ENCODE data around the gene TVP23B.
A peak's percentile ranks its signal among the peaks of the same experiment; 100 is the strongest.
"Not testable (repeated sequence)": the region's sequence is repeated elsewhere in the genome, so short reads cannot be mapped to it uniquely, and the experiment has no call there.

Gene TVP23B

GRCh38 chr17:18780991-18781718 is at the start of gene TVP23B:
Gene TVP23B (plus strand): TSS chr17:18781183. CDS start chr17:18781294, 111 bp downstream.
- not testable (repeated sequence) for H3K36me3 Mint-ChIP-seq (ENCODE audit: low read depth); H3K27me3 Mint-ChIP-seq (ENCODE audit: low read depth); H3K9me3 Mint-ChIP-seq
- peaks cover 17% of the 10 kb centered on the region for H3K4me1 Mint-ChIP-seq (ENCODE audit: low read depth)
- peak within 1 kb of the TSS; percentile 98 for H3K4me3 Mint-ChIP-seq
- peak within 1 kb of the TSS; percentile 98 for H3K27ac Mint-ChIP-seq

- not testable (repeated sequence) for H3K27me3 Mint-ChIP-seq (ENCODE audit: low read depth); H3K27ac Mint-ChIP-seq; H3K4me1 Mint-ChIP-seq (ENCODE audit: low read depth); H3K36me3 Mint-ChIP-seq (ENCODE audit: low read depth); H3K4me3 Mint-ChIP-seq; H3K9me3 Mint-ChIP-seq
Measured at GRCh38 chr17:18732438-18732837, 48.5 kb upstream of the TVP23B start.

- not testable (repeated sequence) for H3K4me1 Mint-ChIP-seq (ENCODE audit: low read depth); H3K4me3 Mint-ChIP-seq; H3K9me3 Mint-ChIP-seq; H3K36me3 Mint-ChIP-seq (ENCODE audit: low read depth); H3K27me3 Mint-ChIP-seq (ENCODE audit: low read depth); H3K27ac Mint-ChIP-seq
Measured at GRCh38 chr17:18733350-18733749, 47.6 kb upstream of the TVP23B start.

GRCh38 chr17:18739616-18740391 is 41.2 kb upstream of the TVP23B start:
- not testable (repeated sequence) for H3K36me3 Mint-ChIP-seq (ENCODE audit: low read depth); H3K4me3 Mint-ChIP-seq; H3K27ac Mint-ChIP-seq; H3K4me1 Mint-ChIP-seq (ENCODE audit: low read depth); H3K9me3 Mint-ChIP-seq; H3K27me3 Mint-ChIP-seq (ENCODE audit: low read depth)

- H3K36me3 Mint-ChIP-seq (ENCODE audit: low read depth); H3K9me3 Mint-ChIP-seq; H3K4me1 Mint-ChIP-seq (ENCODE audit: low read depth); H3K4me3 Mint-ChIP-seq; H3K27me3 Mint-ChIP-seq (ENCODE audit: low read depth); H3K27ac Mint-ChIP-seq: not testable (repeated sequence)
Measured at GRCh38 chr17:18741228-18741627, 39.8 kb upstream of the TVP23B start.

- not testable (repeated sequence) for H3K4me3 Mint-ChIP-seq; H3K27ac Mint-ChIP-seq; H3K4me1 Mint-ChIP-seq (ENCODE audit: low read depth); H3K9me3 Mint-ChIP-seq; H3K27me3 Mint-ChIP-seq (ENCODE audit: low read depth); H3K36me3 Mint-ChIP-seq (ENCODE audit: low read depth)
Measured at GRCh38 chr17:18743699-18744421, 37.1 kb upstream of the TVP23B start, which contains the start of gene FBXW10. Gene FBXW10 (plus strand): TSS chr17:18744054. CDS start chr17:18744245, 191 bp downstream.

GRCh38 chr17:18744726-18745125 is 36.3 kb upstream of the TVP23B start:
- not testable (repeated sequence) for H3K9me3 Mint-ChIP-seq; H3K4me1 Mint-ChIP-seq (ENCODE audit: low read depth); H3K4me3 Mint-ChIP-seq; H3K36me3 Mint-ChIP-seq (ENCODE audit: low read depth); H3K27me3 Mint-ChIP-seq (ENCODE audit: low read depth); H3K27ac Mint-ChIP-seq

- H3K4me3 Mint-ChIP-seq; H3K27me3 Mint-ChIP-seq (ENCODE audit: low read depth); H3K9me3 Mint-ChIP-seq; H3K4me1 Mint-ChIP-seq (ENCODE audit: low read depth); H3K36me3 Mint-ChIP-seq (ENCODE audit: low read depth); H3K27ac Mint-ChIP-seq: not testable (repeated sequence)
Measured at GRCh38 chr17:18746551-18746950, 34.4 kb upstream of the TVP23B start.

- not testable (repeated sequence) for H3K36me3 Mint-ChIP-seq (ENCODE audit: low read depth); H3K27me3 Mint-ChIP-seq (ENCODE audit: low read depth); H3K9me3 Mint-ChIP-seq; H3K4me1 Mint-ChIP-seq (ENCODE audit: low read depth); H3K27ac Mint-ChIP-seq; H3K4me3 Mint-ChIP-seq
Measured at GRCh38 chr17:18747501-18747900, 33.5 kb upstream of the TVP23B start.

GRCh38 chr17:18750242-18750641 is 30.7 kb upstream of the TVP23B start:
- H3K4me3 Mint-ChIP-seq; H3K9me3 Mint-ChIP-seq; H3K4me1 Mint-ChIP-seq (ENCODE audit: low read depth); H3K36me3 Mint-ChIP-seq (ENCODE audit: low read depth); H3K27me3 Mint-ChIP-seq (ENCODE audit: low read depth); H3K27ac Mint-ChIP-seq: not testable (repeated sequence)

GRCh38 chr17:18753829-18754409 is 27.1 kb upstream of the TVP23B start:
- not testable (repeated sequence) for H3K9me3 Mint-ChIP-seq; H3K4me3 Mint-ChIP-seq; H3K36me3 Mint-ChIP-seq (ENCODE audit: low read depth); H3K27ac Mint-ChIP-seq; H3K4me1 Mint-ChIP-seq (ENCODE audit: low read depth); H3K27me3 Mint-ChIP-seq (ENCODE audit: low read depth)

GRCh38 chr17:18755969-18756368 is 25.0 kb upstream of the TVP23B start:
- H3K27me3 Mint-ChIP-seq (ENCODE audit: low read depth); H3K4me3 Mint-ChIP-seq; H3K4me1 Mint-ChIP-seq (ENCODE audit: low read depth); H3K36me3 Mint-ChIP-seq (ENCODE audit: low read depth); H3K27ac Mint-ChIP-seq; H3K9me3 Mint-ChIP-seq: not testable (repeated sequence)

- not testable (repeated sequence) for H3K27me3 Mint-ChIP-seq (ENCODE audit: low read depth); H3K27ac Mint-ChIP-seq; H3K36me3 Mint-ChIP-seq (ENCODE audit: low read depth); H3K4me3 Mint-ChIP-seq; H3K4me1 Mint-ChIP-seq (ENCODE audit: low read depth); H3K9me3 Mint-ChIP-seq
Measured at GRCh38 chr17:18757368-18758044, 23.5 kb upstream of the TVP23B start.

- H3K36me3 Mint-ChIP-seq (ENCODE audit: low read depth); H3K4me3 Mint-ChIP-seq; H3K27me3 Mint-ChIP-seq (ENCODE audit: low read depth); H3K27ac Mint-ChIP-seq; H3K9me3 Mint-ChIP-seq; H3K4me1 Mint-ChIP-seq (ENCODE audit: low read depth): not testable (repeated sequence)
Measured at GRCh38 chr17:18758344-18758743, 22.6 kb upstream of the TVP23B start.

All from T-helper 1 cell treated with Interleukin-12 subunit alpha and Interleukin-12 subunit beta and Interleukin-4 antibody, amounts not matched to agents 30 μg/mL and 1 μg/mL, for 36 hours (primary cell).